T-helper 22 cell (primary cell): Measurements from ENCODE around the gene KRT13.

Experiments used
- DNase-seq: peaks from one replicate; pipeline ENCODE4 v3.0.0-alpha.2; 2020; ENCODE audit warnings: low read depth

Gene KRT13

GRCh38 chr17:41466988-41467387, 38.4 kb downstream of the KRT13 start, which contains the start of gene KRT32:
Gene KRT32 (minus strand): TSS chr17:41467386. CDS start chr17:41467325, 61 bp downstream.
- no peak for DNase-seq

- no peak for DNase-seq
These were observed 40.7 kb downstream of the KRT13 start for GRCh38 chr17:41464682-41465081.

GRCh38 chr17:41464173-41464572, 41.2 kb downstream of the KRT13 start:
- no peak for DNase-seq

GRCh38 chr17:41463746-41464145, 41.7 kb downstream of the KRT13 start:
- DNase-seq, result no peak

- DNase-seq, result no peak
These were observed 42.7 kb downstream of the KRT13 start for GRCh38 chr17:41462705-41463104.

- no peak for DNase-seq
These were observed 47.7 kb downstream of the KRT13 start for GRCh38 chr17:41457676-41458075.

GRCh38 chr17:41456204-41456603, 49.2 kb downstream of the KRT13 start:
- DNase-seq, result no peak

- DNase-seq, result no peak
These were observed 50.2 kb downstream of the KRT13 start for GRCh38 chr17:41455236-41455635.

- DNase-seq, result no peak
These were observed 52.3 kb downstream of the KRT13 start for GRCh38 chr17:41453066-41453465.

GRCh38 chr17:41452281-41452680, 53.1 kb downstream of the KRT13 start:
- no peak for DNase-seq

- DNase-seq, result no peak
These were observed 54.2 kb downstream of the KRT13 start for GRCh38 chr17:41451154-41451728.
